Astrocyte (in vitro differentiated cells and primary cell): ENCODE measurements around the gene DYNLT2.
A peak's percentile ranks its signal among the peaks of the same experiment; 100 is the strongest.

Experiments used
- EZH2 ChIP-seq: IDR thresholded peaks from 2 replicates; pipeline ENCODE4 v1.6.1; 2012; ENCODE audit warnings: mild to moderate bottlenecking, low read length, inconsistent platforms; ENCODE audit not compliant: insufficient read depth
- TF ChIP-seq, protein P1 (sequence below): IDR thresholded peaks from 2 replicates; pipeline ENCODE4 v1.5.1; 2011; ENCODE audit warnings: low read depth, mild to moderate bottlenecking, inconsistent platforms, low read length, moderate library complexity; ENCODE audit not compliant: insufficient read depth

DNA sequence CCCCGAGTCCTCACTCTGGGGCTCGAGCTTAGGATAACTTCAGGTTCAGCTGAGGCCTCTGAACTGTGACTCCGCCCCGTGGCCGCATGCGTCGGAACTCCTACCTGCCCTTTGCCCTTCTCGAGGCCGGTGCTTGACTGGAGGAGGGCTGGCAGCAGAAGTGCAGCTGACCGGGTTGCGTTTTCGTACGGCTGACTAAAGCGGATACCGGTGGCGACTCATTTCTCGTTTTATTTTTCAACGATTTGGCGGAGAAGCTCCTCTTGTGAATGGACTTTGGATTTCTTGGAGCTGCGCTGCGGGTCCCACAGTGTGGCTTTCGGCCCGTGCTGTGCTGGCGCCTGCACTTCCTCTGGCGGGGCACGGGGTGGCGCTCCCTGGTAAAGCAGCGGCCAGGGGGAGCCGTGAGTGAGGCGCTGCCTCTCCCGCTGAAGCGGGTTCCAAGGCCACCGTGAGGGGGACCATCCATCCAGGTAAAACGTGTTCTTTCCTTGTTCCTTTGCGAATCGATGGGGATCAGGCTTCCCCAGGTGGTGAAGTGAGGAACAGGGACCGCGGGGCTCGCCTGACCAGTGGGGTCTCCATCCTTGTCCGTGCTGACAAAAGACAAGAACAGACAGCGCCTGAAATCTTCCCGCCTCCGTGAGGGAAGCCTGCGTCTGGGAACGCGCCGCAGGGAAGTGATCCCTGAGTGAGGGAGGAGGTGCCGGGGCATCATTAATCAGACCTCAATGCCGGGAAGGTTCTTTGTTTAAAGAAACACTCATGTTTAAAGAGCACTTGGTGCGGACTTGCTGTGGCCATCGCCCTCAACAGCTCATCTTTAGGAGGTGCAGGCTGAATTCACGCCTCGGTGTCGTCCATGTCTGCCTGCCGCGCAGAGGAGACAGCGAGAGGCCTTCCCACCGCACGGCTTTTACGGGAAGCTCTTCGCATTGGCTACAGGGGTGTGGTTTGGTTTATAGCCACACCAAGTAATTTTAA is 38.9 kb upstream of the DYNLT2 start:
- TF ChIP-seq, protein P1, sequence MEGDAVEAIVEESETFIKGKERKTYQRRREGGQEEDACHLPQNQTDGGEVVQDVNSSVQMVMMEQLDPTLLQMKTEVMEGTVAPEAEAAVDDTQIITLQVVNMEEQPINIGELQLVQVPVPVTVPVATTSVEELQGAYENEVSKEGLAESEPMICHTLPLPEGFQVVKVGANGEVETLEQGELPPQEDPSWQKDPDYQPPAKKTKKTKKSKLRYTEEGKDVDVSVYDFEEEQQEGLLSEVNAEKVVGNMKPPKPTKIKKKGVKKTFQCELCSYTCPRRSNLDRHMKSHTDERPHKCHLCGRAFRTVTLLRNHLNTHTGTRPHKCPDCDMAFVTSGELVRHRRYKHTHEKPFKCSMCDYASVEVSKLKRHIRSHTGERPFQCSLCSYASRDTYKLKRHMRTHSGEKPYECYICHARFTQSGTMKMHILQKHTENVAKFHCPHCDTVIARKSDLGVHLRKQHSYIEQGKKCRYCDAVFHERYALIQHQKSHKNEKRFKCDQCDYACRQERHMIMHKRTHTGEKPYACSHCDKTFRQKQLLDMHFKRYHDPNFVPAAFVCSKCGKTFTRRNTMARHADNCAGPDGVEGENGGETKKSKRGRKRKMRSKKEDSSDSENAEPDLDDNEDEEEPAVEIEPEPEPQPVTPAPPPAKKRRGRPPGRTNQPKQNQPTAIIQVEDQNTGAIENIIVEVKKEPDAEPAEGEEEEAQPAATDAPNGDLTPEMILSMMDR = peak; percentile 78
- no peak for TF ChIP-seq EZH2
